Testis (tissue), 2 donors: ENCODE data around the gene ARHGAP23.

Source experiments
- CTCF ChIP-seq, 3 experiments: fragments of 450-650 bp in 2 of 3; fragments of 200-600 bp in 1 of 3; sonication (generic) in 1 of 3; IDR thresholded peaks; one replicate each; pipeline ENCODE4 v1.5.1; 2016 to 2019; ENCODE audit warnings: antibody characterized with exemption in 3 of 3, mild to moderate bottlenecking in 2 of 3, moderate library complexity in 1 of 3
- POLR2A ChIP-seq: fragments of 450-650 bp; IDR thresholded peaks from one replicate; pipeline ENCODE4 v1.6.1; 2017; ENCODE audit warnings: antibody characterized with exemption, mild to moderate bottlenecking, moderate library complexity

- TF ChIP-seq POLR2A = no peak
- no peak for TF ChIP-seq CTCF (IDR thresholded peaks at IDR 0.05)
Measured at GRCh38 chr17:38456031-38456815, 28.0 kb downstream of the ARHGAP23 start.
